ENCODE data around the gene RAP1GDS1.
A peak's percentile ranks its signal among the peaks of the same experiment; 100 is the strongest.
"Not testable (repeated sequence)": the region's sequence is repeated elsewhere in the genome, so short reads cannot be mapped to it uniquely, and the experiment has no call there.

The RAP1GDS1 gene

GRCh38 chr4:98358630-98359248, 97.6 kb downstream of the RAP1GDS1 start:
- DNase-seq = no peak

DNA sequence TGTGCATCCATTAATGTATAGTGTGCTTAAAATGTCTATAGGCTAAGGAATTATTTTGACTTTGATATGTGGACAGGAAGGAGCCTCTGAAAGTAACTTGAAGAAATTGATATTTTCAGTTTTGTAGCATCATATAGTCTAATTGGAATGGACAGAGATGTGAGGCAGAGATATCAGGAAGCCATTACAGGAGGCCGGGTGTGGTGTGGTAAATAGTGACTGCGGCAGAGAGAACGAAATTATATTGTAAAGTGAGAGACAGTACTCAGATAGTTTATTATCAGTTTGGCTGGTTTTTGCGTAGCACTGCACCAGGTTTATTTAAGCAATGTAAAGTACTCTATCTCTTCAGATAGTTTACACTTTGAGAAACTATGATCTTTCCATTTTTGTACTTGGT, 98.5 kb downstream of the RAP1GDS1 start:
- DNase-seq = no peak

- no peak for DNase-seq
Measured at GRCh38 chr4:98363431-98363830, 102.2 kb downstream of the RAP1GDS1 start.

- DNase-seq = not testable (repeated sequence)
Measured at GRCh38 chr4:98366275-98366674, 105.1 kb downstream of the RAP1GDS1 start.

DNA sequence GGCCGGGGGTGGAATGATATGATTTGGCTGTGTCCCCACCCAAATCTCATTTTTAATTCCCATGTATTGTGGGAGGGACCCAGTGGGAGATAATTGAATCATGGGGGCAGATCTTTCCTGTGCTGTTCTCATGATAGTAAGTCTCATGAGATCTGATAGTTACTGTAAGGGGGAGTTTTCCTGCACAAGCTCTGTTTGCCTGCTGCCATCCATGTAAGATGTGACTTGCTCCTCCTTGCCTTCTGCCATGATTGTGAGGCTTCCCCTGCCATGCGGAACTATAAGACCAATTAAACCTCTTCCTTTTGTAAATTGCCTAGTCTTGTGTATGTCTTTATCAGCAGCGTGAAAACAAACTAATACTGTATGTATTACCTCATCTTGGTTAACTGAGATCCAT, 106.8 kb downstream of the RAP1GDS1 start:
- DNase-seq = not testable (repeated sequence)

- no peak for DNase-seq
Measured at GRCh38 chr4:98369322-98369721, 108.1 kb downstream of the RAP1GDS1 start.

DNA sequence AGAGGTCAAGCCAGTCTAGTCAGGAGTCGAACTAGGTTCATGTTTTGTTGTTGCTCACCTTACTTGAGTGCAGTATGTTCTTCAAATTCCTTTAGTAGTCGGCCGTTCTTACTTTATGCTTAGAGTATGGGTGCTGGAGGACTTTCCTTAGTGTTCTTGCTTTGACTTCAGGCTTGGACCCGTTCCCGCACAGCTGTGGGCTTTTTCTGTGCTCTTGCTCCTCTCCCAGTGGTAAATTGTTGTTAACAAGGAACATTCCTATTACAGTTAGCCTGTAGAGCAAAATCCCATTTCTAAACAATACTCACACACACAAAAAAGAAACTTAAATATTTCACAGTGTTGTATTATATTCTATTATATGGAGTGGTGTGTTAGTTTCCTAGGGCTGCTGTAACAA, 113.5 kb downstream of the RAP1GDS1 start:
- no peak for DNase-seq

- peak; percentile 64 for DNase-seq
Measured at GRCh38 chr4:98377559-98377958, 116.4 kb downstream of the RAP1GDS1 start.

DNA sequence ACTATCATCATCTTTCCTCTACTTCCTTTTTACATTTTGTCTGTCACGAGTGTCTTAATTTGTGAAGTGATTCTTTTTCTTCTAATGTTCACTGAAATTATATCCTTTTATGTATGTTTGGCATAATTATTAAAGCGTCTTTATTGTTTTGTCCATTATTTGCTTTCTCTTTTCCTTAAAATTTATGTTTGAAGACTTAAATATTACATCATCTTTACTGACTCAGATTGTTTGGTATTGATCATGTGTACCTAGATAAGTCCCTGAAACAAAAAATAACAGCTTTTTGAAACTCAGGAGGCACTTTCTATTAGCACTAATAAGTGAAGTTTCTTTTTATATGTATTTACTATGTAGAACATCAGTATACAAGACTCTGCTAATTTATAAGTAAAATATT, 120.1 kb downstream of the RAP1GDS1 start:
- DNase-seq = no peak

- no peak for DNase-seq
Measured at GRCh38 chr4:98383431-98384106, 122.4 kb downstream of the RAP1GDS1 start.

- no peak for DNase-seq
Measured at GRCh38 chr4:98385831-98386230, 124.6 kb downstream of the RAP1GDS1 start.

DNA sequence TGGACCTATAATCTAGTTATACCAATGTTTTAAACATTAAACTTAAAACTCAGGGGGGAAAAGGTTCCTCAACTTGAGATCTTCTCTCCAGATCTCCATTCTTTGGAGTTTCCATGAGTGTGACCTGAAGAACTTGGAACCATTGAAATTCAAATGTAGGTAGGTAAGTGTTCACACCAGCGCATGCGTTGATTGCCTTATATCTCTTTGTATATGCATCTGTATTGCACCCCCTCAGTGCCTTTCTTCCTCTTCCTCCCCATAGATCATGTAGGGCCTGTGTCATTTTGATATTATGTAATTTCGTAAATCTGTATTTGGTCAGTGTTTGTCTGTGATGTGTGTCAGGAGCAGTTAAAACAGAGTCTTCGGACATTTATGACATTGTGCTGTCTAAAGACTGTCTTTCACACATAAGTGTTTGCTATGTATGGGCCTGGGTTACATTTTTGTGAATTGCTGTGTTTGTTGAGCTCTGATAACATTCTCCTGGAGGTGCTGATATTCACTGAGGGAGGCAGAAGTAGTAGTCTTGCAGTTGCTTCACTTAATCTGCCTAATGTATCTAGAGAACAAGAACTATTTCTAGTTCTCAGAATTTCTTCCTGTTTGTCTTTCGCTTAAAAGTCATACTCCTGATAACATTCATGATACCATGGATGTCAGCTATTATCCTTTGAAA, 126.3 kb downstream of the RAP1GDS1 start:
- no peak for DNase-seq

GRCh38 chr4:98394134-98394533, 132.9 kb downstream of the RAP1GDS1 start:
- peak; percentile 17 for DNase-seq

DNA sequence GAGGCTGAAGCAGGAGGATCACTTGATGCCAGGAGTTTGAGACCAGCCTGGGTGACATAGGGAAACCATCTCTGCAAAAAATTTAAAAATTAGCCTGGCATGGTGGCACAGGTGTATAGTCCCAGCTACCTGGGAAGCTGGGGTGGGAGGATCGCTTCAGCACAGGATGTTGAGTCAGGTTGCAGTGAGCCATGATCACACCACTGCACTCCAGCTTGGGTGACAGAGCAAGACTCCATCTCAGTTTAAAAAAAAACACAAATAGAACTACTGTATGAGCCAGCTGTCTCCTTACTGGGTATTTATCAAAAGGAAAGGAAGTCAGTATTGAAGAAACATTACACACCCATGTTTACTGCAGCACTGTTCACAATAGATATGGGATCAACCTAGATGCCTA, 138.7 kb downstream of the RAP1GDS1 start:
- DNase-seq = no peak

DNA sequence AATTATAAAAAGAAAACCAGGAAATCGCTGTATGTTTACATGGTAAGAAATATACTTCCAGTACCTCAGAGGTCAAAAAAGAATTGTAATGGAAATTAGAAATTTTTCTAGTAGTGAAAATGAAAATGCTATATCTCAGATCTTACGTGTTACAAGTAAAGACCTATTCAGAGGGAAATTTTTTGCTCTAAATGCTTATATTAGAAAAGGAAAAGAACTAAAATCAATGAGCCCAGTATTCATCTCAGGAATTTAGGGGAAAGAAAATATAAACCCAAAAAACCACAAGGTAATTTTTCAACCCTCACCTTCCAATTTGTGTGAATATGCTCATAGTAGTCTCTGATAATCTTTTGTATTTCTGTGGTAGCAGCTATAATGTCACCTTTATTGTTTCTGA, 145.6 kb downstream of the RAP1GDS1 start:
- no peak for DNase-seq

DNA sequence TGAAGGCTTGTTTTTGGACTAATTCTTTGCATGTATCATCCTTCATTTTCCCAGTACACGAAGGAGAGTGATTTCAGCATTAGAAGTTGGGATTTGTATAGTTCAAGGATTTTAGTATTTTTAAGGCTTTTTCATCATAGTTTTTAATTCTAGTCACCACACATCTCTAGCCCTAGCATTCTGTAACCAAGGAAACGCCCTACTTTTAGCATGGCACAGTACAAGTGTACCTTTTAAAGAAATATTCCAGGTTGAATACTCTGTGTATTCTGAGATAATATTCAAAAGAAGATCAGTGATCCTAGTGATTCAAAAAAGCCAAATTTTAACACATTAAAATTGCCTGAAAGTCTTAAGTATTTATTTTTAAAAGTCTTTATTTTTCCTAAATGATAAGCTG, 150.5 kb downstream of the RAP1GDS1 start:
- peak; percentile 2 for DNase-seq

DNA sequence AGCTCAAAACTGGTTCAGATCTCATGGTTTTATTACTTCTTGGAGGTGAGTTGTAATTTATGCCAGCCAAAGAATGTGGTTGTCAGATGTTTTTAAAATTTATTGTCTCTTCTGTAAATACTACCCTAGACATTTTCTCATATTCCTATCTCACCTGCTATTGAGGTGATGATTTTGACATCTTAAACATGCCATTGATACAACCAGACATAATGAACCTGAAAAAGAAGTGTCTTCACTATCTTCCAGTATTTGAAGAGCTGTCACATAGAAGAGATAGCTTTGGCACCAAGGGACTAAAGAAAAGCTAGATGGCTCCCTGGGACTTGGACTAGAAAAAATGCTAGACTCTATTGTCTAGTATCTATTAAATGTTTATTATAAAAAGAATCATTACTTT, 155.7 kb downstream of the RAP1GDS1 start:
- no peak for DNase-seq

- not testable (repeated sequence) for DNase-seq
Measured at GRCh38 chr4:98420151-98420550, 159.0 kb downstream of the RAP1GDS1 start.

- peak; percentile 77 for DNase-seq
Measured at GRCh38 chr4:98421111-98421510, 159.9 kb downstream of the RAP1GDS1 start.

DNA sequence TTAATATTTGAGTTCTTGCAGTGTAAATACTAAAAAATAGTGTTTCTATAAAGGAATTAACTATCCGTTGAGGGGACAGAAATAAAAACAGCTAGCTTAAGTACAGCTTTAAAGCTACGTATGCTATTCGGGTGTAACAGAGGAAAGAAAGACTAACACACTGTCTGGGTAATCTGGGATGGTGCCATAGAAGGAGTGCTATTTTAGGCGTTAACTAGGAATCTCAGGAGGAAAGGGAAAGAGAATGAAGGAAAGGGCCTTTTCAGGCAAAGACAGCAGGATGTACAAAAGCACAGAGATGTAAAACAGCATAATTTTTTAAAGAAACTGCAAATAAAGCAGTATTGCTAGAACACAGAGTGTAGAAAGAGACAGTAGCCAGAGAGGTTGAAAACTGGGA, 161.8 kb downstream of the RAP1GDS1 start:
- DNase-seq = no peak

GRCh38 chr4:98430708-98431403, 169.7 kb downstream of the RAP1GDS1 start:
- peak; percentile 75 for DNase-seq

GRCh38 chr4:98433691-98434090, 172.5 kb downstream of the RAP1GDS1 start:
- DNase-seq = no peak

DNA sequence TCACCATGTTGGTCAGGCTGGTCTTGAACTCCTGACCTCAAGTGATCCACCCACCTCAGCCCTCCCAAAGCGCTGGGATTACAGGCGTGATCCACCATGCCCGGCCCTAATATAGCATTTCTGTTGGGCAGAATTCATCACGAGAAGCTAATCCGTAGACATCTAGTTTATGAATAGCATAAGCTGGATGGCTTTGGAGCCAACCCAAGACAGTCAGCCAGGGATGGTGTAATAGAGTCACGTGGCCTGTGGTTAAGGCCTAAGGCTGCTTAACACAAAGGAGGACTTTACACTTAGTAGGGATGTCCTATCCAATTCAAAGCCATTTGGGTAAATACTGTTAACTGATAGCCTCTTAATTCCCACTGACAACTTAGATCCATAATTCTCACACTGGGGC, 173.6 kb downstream of the RAP1GDS1 start:
- no peak for DNase-seq

Data from fibroblast of skin of back (primary cell).